Neural progenitor cell (in vitro differentiated cells): Measurements from ENCODE around the gene PRKAR2A. TPM values are rescaled to one million over a fixed set of nuclear protein-coding genes. Genes with fewer than 3 reads are reported as not detected.

Experiments
- DNase-seq: peaks from one replicate; pipeline ENCODE4 v3.0.0-alpha.2; 2016; ENCODE audit warnings: low spot score
- H2AFZ ChIP-seq: fragments of 200-600 bp; sonication (generic); replicated peaks from 2 replicates; pipeline ENCODE4 v1.6.1; 2016; ENCODE audit warnings: antibody characterized with exemption
- H3F3A ChIP-seq: fragments of 200-600 bp; sonication (generic); 2 replicates; pipeline ENCODE4 v1.6.1; 2016; ENCODE audit warnings: antibody characterized with exemption, low read depth
- H3K27ac ChIP-seq: fragments of 200-600 bp; sonication (generic); 2 replicates; pipeline ENCODE4 v1.5.1; 2016; ENCODE audit warnings: mild to moderate bottlenecking
- H3K27me3 ChIP-seq: fragments of 200-600 bp; sonication (generic); 2 replicates; pipeline ENCODE4 v1.6.1; 2016; ENCODE audit warnings: mild to moderate bottlenecking, moderate library complexity
- H3K36me3 ChIP-seq: fragments of 200-600 bp; sonication (generic); 2 replicates; pipeline ENCODE4 v1.5.1; 2016
- H3K4me1 ChIP-seq: fragments of 200-600 bp; sonication (generic); 2 replicates; pipeline ENCODE4 v1.6.1; 2016; ENCODE audit warnings: mixed run types
- H3K4me2 ChIP-seq: fragments of 200-600 bp; sonication (generic); 2 replicates; pipeline ENCODE4 v1.6.1; 2016
- H3K4me3 ChIP-seq: fragments of 200-600 bp; sonication (generic); 2 replicates; pipeline ENCODE4 v1.5.1; 2016
- H3K79me2 ChIP-seq: fragments of 200-600 bp; sonication (generic); 2 replicates; pipeline ENCODE4 v1.6.1; 2016; ENCODE audit warnings: low read depth
- H3K9ac ChIP-seq: fragments of 200-600 bp; sonication (generic); 2 replicates; pipeline ENCODE4 v1.6.1; 2016
- H3K9me3 ChIP-seq: fragments of 200-600 bp; sonication (generic); 2 replicates; pipeline ENCODE4 v1.5.1; 2016; ENCODE audit warnings: low read depth
- H4K20me1 ChIP-seq: fragments of 200-600 bp; sonication (generic); 2 replicates; pipeline ENCODE4 v1.6.1; 2016; ENCODE audit warnings: low read depth
- H3K27ac Mint-ChIP-seq: 3 replicates; pipeline ENCODE4 v1.8.0; 2021; ENCODE audit warnings: mixed read lengths
- H3K27me3 Mint-ChIP-seq: 2 replicates; pipeline ENCODE4 v1.8.0; 2022; ENCODE audit warnings: low read depth, mild to moderate bottlenecking, inconsistent platforms, moderate library complexity, mixed read lengths; ENCODE audit not compliant: insufficient read depth
- H3K36me3 Mint-ChIP-seq: 3 replicates; pipeline ENCODE4 v1.8.0; 2021; ENCODE audit warnings: mixed read lengths
- H3K4me1 Mint-ChIP-seq: 3 replicates; pipeline ENCODE4 v1.8.0; 2021; ENCODE audit warnings: mixed read lengths
- H3K4me3 Mint-ChIP-seq: 3 replicates; pipeline ENCODE4 v1.8.0; 2021; ENCODE audit warnings: mild to moderate bottlenecking, moderate library complexity, mixed read lengths
- H3K9me3 Mint-ChIP-seq: 3 replicates; pipeline ENCODE4 v1.8.0; 2020; ENCODE audit warnings: mixed read lengths
- EZH2 ChIP-seq: fragments of 200-600 bp; sonication (generic); IDR thresholded peaks from 2 replicates; pipeline ENCODE4 v1.6.1; 2017; ENCODE audit warnings: antibody characterized with exemption, mild to moderate bottlenecking, moderate library complexity
- EZH2phosphoT487 ChIP-seq: fragments of 200-600 bp; sonication (generic); IDR thresholded peaks from 2 replicates; pipeline ENCODE4 v1.6.1; 2017; ENCODE audit warnings: antibody characterized with exemption
- total RNA-seq: library from RNA; depleted of rRNA; stranded (reverse); fragments of >200 nt; gene quantifications from 2 replicates; pipeline ENCODE4 v1.2.3, GENCODE V29; 2015; ENCODE audit warnings: low replicate concordance
- TF ChIP-seq, protein P1 (sequence below): fragments of 200-600 bp; sonication (generic); IDR thresholded peaks from 2 replicates; pipeline ENCODE4 v1.5.1; 2017; ENCODE audit warnings: antibody characterized with exemption, mild to moderate bottlenecking

PRKAR2A gene
- total RNA-seq, 1 donor from 2014 or later = 25.0 TPM

GRCh38 chr3:48856469-48856868 is 8.8 kb upstream of the PRKAR2A start:
- Histone ChIP-seq H3K4me1 (peaks cover 15% of the 10 kb centered on the region), H3K9ac (peak overlapping the region; percentile 21), H3K36me3 (no peaks in the 10 kb centered on the region), H3K4me3 (no peak overlapping the region), H3K4me2 (no peak overlapping the region), H3K79me2 (no peaks in the 10 kb centered on the region), H3F3A (peaks cover 13% of the 10 kb centered on the region), H2AFZ (peak overlapping the region; percentile 81), H3K9me3 (no peaks in the 10 kb centered on the region), H3K27ac (peak overlapping the region; percentile 29), H3K27me3 (no peaks in the 10 kb centered on the region), H4K20me1 (no peaks in the 10 kb centered on the region)
- DNase-seq = peak; percentile 38
- H3K9me3 Mint-ChIP-seq = no peaks in the 10 kb centered on the region
- peak overlapping the region; percentile 82 for H3K27ac Mint-ChIP-seq
- no peak overlapping the region for H3K4me3 Mint-ChIP-seq
- H3K36me3 Mint-ChIP-seq = no peaks in the 10 kb centered on the region
- H3K4me1 Mint-ChIP-seq = peaks cover 12% of the 10 kb centered on the region
- peaks cover 3% of the 10 kb centered on the region for H3K27me3 Mint-ChIP-seq
- TF ChIP-seq EZH2phosphoT487 (no peak), EZH2 (no peak)
- TF ChIP-seq, protein P1, sequence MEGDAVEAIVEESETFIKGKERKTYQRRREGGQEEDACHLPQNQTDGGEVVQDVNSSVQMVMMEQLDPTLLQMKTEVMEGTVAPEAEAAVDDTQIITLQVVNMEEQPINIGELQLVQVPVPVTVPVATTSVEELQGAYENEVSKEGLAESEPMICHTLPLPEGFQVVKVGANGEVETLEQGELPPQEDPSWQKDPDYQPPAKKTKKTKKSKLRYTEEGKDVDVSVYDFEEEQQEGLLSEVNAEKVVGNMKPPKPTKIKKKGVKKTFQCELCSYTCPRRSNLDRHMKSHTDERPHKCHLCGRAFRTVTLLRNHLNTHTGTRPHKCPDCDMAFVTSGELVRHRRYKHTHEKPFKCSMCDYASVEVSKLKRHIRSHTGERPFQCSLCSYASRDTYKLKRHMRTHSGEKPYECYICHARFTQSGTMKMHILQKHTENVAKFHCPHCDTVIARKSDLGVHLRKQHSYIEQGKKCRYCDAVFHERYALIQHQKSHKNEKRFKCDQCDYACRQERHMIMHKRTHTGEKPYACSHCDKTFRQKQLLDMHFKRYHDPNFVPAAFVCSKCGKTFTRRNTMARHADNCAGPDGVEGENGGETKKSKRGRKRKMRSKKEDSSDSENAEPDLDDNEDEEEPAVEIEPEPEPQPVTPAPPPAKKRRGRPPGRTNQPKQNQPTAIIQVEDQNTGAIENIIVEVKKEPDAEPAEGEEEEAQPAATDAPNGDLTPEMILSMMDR = no peak

GRCh38 chr3:48855681-48856447 is 8.2 kb upstream of the PRKAR2A start:
- H2AFZ ChIP-seq = peak overlapping the region; percentile 81
- peak overlapping the region; percentile 21 for H3K9ac ChIP-seq
- peaks cover 18% of the 10 kb centered on the region for H3F3A ChIP-seq
- no peaks in the 10 kb centered on the region for H3K79me2 ChIP-seq
- no peaks in the 10 kb centered on the region for H3K9me3 Mint-ChIP-seq
- H3K4me1 ChIP-seq = peaks cover 19% of the 10 kb centered on the region
- peaks cover 18% of the 10 kb centered on the region for H3K4me1 Mint-ChIP-seq
- H3K36me3 ChIP-seq = no peaks in the 10 kb centered on the region
- H4K20me1 ChIP-seq = no peaks in the 10 kb centered on the region
- no peak overlapping the region for H3K4me2 ChIP-seq
- no peaks in the 10 kb centered on the region for H3K36me3 Mint-ChIP-seq
- no peaks in the 10 kb centered on the region for H3K9me3 ChIP-seq
- DNase-seq = no peak
- no peak for TF ChIP-seq EZH2
- TF ChIP-seq, protein P1 = no peak
- no peak for TF ChIP-seq EZH2phosphoT487
- no peak overlapping the region for H3K4me3 Mint-ChIP-seq
- H3K27ac ChIP-seq = peak overlapping the region; percentile 29
- H3K4me3 ChIP-seq = no peak overlapping the region
- H3K27ac Mint-ChIP-seq = peak overlapping the region; percentile 82
- H3K27me3 ChIP-seq = no peaks in the 10 kb centered on the region
- H3K27me3 Mint-ChIP-seq = peaks cover 3% of the 10 kb centered on the region

- no peak for DNase-seq
- Histone ChIP-seq H3K27ac (no peak overlapping the region), H3K4me2 (no peak overlapping the region), H2AFZ (no peak overlapping the region), H3K79me2 (no peaks in the 10 kb centered on the region), H3K4me1 (peaks cover 19% of the 10 kb centered on the region), H3K27me3 (no peaks in the 10 kb centered on the region), H3K4me3 (no peak overlapping the region), H3K9ac (no peak overlapping the region), H4K20me1 (no peaks in the 10 kb centered on the region), H3F3A (peaks cover 22% of the 10 kb centered on the region), H3K9me3 (no peaks in the 10 kb centered on the region), H3K36me3 (no peaks in the 10 kb centered on the region)
- H3K9me3 Mint-ChIP-seq = no peaks in the 10 kb centered on the region
- no peaks in the 10 kb centered on the region for H3K36me3 Mint-ChIP-seq
- H3K4me3 Mint-ChIP-seq = no peak overlapping the region
- peaks cover 22% of the 10 kb centered on the region for H3K4me1 Mint-ChIP-seq
- H3K27ac Mint-ChIP-seq = no peak overlapping the region
- TF ChIP-seq EZH2phosphoT487 (no peak), EZH2 (no peak)
- TF ChIP-seq, protein P1 = no peak
- peaks cover 4% of the 10 kb centered on the region for H3K27me3 Mint-ChIP-seq
Observed at GRCh38 chr3:48852151-48852550, 4.5 kb upstream of the PRKAR2A start.
